ENCODE results near the gene ALMS1.
"Not testable (repeated sequence)": the region's sequence is repeated elsewhere in the genome, so short reads cannot be mapped to it uniquely, and the experiment has no call there.

Gene ALMS1

DNA sequence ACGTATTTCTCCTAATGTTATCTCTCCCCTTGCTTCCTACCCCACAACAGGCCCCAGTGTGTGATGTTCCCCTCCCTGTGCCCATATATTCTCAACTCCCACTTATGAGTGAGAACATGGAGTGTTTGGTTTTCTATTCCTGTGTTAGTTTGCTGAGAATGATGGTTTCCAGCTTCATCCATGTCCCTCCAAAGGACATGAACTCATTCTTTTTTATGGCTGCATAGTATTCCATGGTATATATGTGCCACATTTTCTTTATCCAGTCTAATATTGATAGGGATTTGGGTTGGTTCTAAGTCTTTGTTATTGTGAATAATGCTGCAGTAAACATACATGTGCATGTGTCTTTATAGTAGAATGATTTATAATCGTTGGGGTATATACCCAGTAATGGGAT is 119.2 kb downstream of the ALMS1 start:
- H3K79me2 ChIP-seq (ENCODE audit: control insufficient read depth, insufficient read depth, low read length, unreplicated experiment); H2AFZ ChIP-seq (ENCODE audit: low read length, unreplicated experiment); H3K27ac ChIP-seq (ENCODE audit: low read depth, low read length); H3K27me3 ChIP-seq (ENCODE audit: insufficient read depth, low read length); H3K36me3 ChIP-seq (ENCODE audit: insufficient read depth, low read length); H3K4me3 ChIP-seq (ENCODE audit: low read depth, low read length): not testable (repeated sequence)
- H3K4me1 ChIP-seq (ENCODE audit: control insufficient read depth, insufficient read depth, low read length, unreplicated experiment) = peaks cover 13% of the 10 kb centered on the region

DNA sequence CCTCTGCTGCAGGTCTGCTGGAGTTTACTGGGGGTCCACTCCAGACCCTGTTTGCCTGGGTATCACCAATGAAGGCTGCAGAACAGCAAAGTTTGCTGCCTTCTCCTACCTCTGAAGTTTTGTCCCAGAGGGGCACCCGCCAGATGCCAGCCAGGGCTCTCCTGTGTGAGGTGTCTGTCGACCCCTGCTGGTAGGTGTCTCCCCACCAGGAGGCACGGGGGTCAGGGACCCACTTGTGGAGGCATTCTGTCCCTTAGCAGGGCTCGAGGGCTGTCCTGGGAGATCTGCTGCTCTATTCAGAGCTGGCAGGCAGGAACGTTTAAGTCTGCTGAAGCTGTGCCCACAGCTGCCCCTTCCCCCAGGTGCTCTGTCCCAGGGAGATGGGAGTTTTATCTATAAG is 124.8 kb downstream of the ALMS1 start:
- not testable (repeated sequence) for H3K4me3 ChIP-seq (ENCODE audit: low read depth, low read length); H3K27me3 ChIP-seq (ENCODE audit: insufficient read depth, low read length); H3K4me1 ChIP-seq (ENCODE audit: control insufficient read depth, insufficient read depth, low read length, unreplicated experiment); H2AFZ ChIP-seq (ENCODE audit: low read length, unreplicated experiment); H3K36me3 ChIP-seq (ENCODE audit: insufficient read depth, low read length); H3K79me2 ChIP-seq (ENCODE audit: control insufficient read depth, insufficient read depth, low read length, unreplicated experiment); H3K27ac ChIP-seq (ENCODE audit: low read depth, low read length)

DNA sequence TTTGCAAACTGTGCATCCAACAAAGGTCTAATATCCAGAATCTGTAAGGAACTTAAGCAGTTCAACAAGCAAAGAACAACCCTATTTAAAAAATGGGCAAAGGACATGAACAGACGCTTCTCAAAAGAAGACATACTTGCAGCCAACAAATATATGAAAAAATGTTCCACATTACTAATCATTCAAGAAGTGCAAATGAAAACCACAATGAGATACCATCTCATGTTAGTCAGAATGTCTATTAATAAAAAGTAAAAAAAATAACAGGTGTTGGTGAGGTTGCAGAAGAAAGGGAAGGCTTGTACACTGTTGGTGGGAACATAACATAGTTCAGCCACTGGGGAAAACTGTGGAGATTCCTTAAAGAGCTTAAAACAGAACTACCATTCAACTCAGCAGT is 130.4 kb downstream of the ALMS1 start:
- no peaks in the 10 kb centered on the region for H3K27me3 ChIP-seq (ENCODE audit: insufficient read depth, low read length)
- H3K4me1 ChIP-seq (ENCODE audit: control insufficient read depth, insufficient read depth, low read length, unreplicated experiment) = no peaks in the 10 kb centered on the region
- H3K79me2 ChIP-seq (ENCODE audit: control insufficient read depth, insufficient read depth, low read length, unreplicated experiment) = no peaks in the 10 kb centered on the region
- no peak overlapping the region for H3K4me3 ChIP-seq (ENCODE audit: low read depth, low read length)
- no peak overlapping the region for H2AFZ ChIP-seq (ENCODE audit: low read length, unreplicated experiment)
- H3K27ac ChIP-seq (ENCODE audit: low read depth, low read length) = no peak overlapping the region
- peaks cover 17% of the 10 kb centered on the region for H3K36me3 ChIP-seq (ENCODE audit: insufficient read depth, low read length)

DNA sequence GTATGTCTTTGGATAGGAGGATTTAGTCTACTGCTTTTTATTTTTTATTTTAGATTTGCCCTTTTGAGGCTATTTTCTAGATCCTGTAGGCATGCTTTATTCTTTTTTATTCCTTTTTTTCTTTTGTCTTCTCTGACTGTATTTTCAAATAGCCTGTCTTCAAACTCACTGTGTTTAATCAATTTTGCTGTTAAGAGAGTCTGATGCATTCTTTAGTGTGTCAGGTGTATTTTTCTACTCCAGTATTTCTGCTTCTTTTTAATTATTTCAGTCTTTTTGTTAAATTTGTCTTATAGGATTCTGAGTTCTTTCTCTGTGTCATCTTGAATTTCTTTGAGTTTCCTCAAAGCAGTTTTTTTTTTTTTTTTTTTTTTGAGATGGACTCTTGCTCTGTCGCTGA is 143.1 kb downstream of the ALMS1 start:
- Histone ChIP-seq H3K27me3 (ENCODE audit: insufficient read depth, low read length) (no peaks in the 10 kb centered on the region), H2AFZ (ENCODE audit: low read length, unreplicated experiment) (no peak overlapping the region), H3K27ac (ENCODE audit: low read depth, low read length) (no peak overlapping the region), H3K36me3 (ENCODE audit: insufficient read depth, low read length) (peaks cover 11% of the 10 kb centered on the region; the same call in 1 of the 2 replicates), H3K4me1 (ENCODE audit: control insufficient read depth, insufficient read depth, low read length, unreplicated experiment) (no peaks in the 10 kb centered on the region), H3K4me3 (ENCODE audit: low read depth, low read length) (no peak overlapping the region), H3K79me2 (ENCODE audit: control insufficient read depth, insufficient read depth, low read length, unreplicated experiment) (no peaks in the 10 kb centered on the region)

DNA sequence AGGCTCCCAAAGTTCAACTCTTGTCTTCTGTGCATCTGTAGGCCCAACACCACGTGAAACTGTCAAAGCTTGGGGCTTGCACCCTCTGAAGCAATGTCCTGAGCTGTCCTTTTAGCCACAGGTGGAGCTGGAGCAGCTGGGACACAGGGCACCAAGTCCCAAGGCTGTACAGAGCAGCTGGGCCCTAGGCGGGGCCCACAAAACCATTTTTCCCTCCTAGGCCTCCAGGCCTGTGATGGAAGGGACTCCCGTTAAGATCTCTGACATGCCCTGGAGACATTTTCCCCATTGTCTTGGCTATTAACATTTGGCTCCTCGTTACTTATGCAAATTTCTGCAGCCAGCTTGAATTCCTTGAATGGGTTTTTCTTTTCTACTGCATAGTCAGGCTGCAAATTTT is 145.1 kb downstream of the ALMS1 start:
- H3K79me2 ChIP-seq (ENCODE audit: control insufficient read depth, insufficient read depth, low read length, unreplicated experiment); H3K4me1 ChIP-seq (ENCODE audit: control insufficient read depth, insufficient read depth, low read length, unreplicated experiment); H2AFZ ChIP-seq (ENCODE audit: low read length, unreplicated experiment); H3K4me3 ChIP-seq (ENCODE audit: low read depth, low read length); H3K27me3 ChIP-seq (ENCODE audit: insufficient read depth, low read length); H3K27ac ChIP-seq (ENCODE audit: low read depth, low read length); H3K36me3 ChIP-seq (ENCODE audit: insufficient read depth, low read length): not testable (repeated sequence)

DNA sequence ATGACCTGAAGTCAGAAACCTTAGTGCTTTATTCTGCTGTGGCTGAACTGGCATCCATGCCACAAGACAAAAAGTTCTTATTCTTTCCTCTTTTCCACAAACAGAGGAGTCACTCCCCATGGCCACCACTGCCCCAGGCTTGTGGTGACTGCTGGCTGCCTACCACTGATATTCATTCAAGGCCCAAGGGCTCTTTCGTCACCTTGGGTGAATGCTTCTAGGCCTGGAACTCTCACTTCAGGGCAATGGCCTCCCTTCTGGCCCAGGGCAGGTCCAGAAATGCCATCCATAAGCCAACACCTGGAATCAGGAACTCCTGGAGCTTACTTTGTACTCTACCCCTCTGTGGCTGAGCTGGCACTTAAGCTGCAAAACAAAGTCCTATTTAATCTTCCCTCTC is 146.7 kb downstream of the ALMS1 start:
- peaks cover 14% of the 10 kb centered on the region for H3K36me3 ChIP-seq (ENCODE audit: insufficient read depth, low read length)
- H3K4me1 ChIP-seq (ENCODE audit: control insufficient read depth, insufficient read depth, low read length, unreplicated experiment) = no peaks in the 10 kb centered on the region

DNA sequence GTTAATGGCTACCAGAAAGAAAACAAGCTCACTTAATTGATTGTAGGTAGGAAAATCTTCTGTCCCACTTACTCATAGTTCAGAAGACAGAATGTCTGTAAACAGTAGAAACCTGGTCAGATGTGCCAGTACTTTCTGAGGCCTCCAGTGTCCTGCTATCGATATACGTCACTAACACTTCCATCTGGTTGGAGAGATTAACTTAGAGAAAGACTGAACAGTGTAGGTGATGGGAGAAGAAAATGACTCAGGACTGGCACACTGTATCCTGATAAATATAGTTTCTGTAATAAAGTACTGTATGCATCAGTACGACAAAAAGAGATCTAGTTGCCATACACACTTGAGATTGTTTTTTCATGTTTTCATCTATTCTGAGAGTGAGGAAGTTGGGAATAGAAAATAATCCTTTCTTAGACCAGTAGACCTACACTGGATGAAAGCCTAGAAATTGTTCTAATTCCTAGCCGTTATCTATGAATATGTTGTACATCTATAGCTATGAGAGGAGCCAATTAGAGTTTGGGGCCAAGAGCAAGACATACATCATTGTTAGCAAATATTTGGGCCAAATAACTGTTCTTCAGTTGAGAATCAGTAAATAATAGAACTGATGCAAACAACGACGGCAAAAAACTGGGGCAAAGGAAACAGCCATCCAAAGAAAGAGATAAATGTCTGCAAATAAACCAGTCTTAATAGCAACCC is 150.7 kb downstream of the ALMS1 start:
- Histone ChIP-seq H3K79me2 (ENCODE audit: control insufficient read depth, insufficient read depth, low read length, unreplicated experiment) (no peaks in the 10 kb centered on the region), H3K36me3 (ENCODE audit: insufficient read depth, low read length) (peaks cover 20% of the 10 kb centered on the region), H3K4me3 (ENCODE audit: low read depth, low read length) (no peak overlapping the region), H3K4me1 (ENCODE audit: control insufficient read depth, insufficient read depth, low read length, unreplicated experiment) (no peaks in the 10 kb centered on the region), H2AFZ (ENCODE audit: low read length, unreplicated experiment) (no peak overlapping the region), H3K27ac (ENCODE audit: low read depth, low read length) (no peak overlapping the region), H3K27me3 (ENCODE audit: insufficient read depth, low read length) (no peaks in the 10 kb centered on the region)

More for the DNA sequence above, 146.7 kb downstream of the ALMS1 start:
- Histone ChIP-seq H3K27ac (ENCODE audit: low read depth, low read length) (no peak overlapping the region), H3K27me3 (ENCODE audit: insufficient read depth, low read length) (no peaks in the 10 kb centered on the region), H2AFZ (ENCODE audit: low read length, unreplicated experiment) (no peak overlapping the region), H3K4me3 (ENCODE audit: low read depth, low read length) (no peak overlapping the region), H3K79me2 (ENCODE audit: control insufficient read depth, insufficient read depth, low read length, unreplicated experiment) (no peaks in the 10 kb centered on the region)

DNA sequence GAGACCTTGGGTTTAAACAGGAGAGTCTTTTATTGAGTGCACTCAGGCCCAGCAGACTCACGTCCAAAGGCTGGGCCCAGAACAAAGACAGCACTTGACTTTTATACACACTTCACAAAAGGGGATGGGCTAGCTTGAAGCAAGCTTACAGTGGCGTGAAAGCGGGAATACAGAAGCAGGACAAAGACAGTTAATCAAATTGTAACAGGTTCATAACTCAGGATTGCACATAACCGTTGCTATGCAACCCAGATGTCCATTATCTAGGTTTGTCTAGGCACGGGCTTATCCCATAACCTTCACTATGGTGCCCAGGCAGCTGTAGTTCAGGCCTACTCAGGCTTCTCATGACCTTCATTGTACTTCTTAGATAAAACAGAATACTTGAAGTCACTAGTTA is 175.2 kb downstream of the ALMS1 start:
- H3K79me2 ChIP-seq (ENCODE audit: control insufficient read depth, insufficient read depth, low read length, unreplicated experiment); H3K27me3 ChIP-seq (ENCODE audit: insufficient read depth, low read length); H3K27ac ChIP-seq (ENCODE audit: low read depth, low read length); H3K4me1 ChIP-seq (ENCODE audit: control insufficient read depth, insufficient read depth, low read length, unreplicated experiment); H2AFZ ChIP-seq (ENCODE audit: low read length, unreplicated experiment); H3K4me3 ChIP-seq (ENCODE audit: low read depth, low read length); H3K36me3 ChIP-seq (ENCODE audit: insufficient read depth, low read length): not testable (repeated sequence)

DNA sequence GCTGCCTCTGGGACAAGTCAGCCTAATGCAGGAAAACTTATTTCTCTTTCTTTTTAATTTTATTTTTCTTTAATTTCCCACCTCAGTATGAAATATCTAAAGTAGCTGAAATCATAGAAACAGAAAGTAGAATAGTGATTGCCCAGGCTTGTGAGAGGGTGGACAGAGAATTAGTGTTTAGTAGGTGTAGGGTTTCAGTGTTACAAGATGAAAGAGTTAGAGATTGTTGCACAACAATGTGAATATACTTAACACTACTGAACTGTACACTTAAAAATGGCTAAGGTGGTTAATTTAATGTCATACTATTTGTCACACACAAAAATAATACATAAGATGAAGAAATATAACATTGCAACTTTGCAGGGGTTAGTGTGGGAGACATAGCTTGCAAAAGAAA is 175.8 kb downstream of the ALMS1 start:
- H2AFZ ChIP-seq (ENCODE audit: low read length, unreplicated experiment) = no peak overlapping the region
- no peak overlapping the region for H3K27ac ChIP-seq (ENCODE audit: low read depth, low read length)

DNA sequence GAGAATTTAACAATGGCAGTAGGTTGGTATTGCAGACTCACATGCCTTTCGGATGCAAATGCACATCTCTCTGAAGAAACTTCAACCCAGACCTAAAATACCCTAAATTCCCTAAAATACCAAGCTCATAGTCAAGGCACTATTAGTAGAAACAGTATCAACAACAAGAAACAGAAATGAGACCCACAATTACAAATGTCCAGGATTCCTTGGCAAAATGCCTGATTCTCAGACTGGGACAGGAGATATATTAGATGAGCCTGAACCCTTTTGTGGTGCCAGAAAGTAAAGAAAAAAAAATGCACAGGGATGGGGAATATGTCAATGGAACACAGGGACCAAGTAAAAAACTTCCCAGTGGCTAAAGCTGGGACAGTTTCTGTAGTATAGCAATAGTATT is 179.3 kb downstream of the ALMS1 start:
- Histone ChIP-seq H3K36me3 (ENCODE audit: insufficient read depth, low read length) (no peaks in the 10 kb centered on the region; the same call in 1 of the 2 replicates), H3K4me1 (ENCODE audit: control insufficient read depth, insufficient read depth, low read length, unreplicated experiment) (no peaks in the 10 kb centered on the region), H3K27me3 (ENCODE audit: insufficient read depth, low read length) (no peaks in the 10 kb centered on the region), H3K79me2 (ENCODE audit: control insufficient read depth, insufficient read depth, low read length, unreplicated experiment) (no peaks in the 10 kb centered on the region), H3K4me3 (ENCODE audit: low read depth, low read length) (no peak overlapping the region), H2AFZ (ENCODE audit: low read length, unreplicated experiment) (no peak overlapping the region), H3K27ac (ENCODE audit: low read depth, low read length) (no peak overlapping the region)

More for the DNA sequence above, 175.8 kb downstream of the ALMS1 start:
- no peaks in the 10 kb centered on the region for H3K4me1 ChIP-seq (ENCODE audit: control insufficient read depth, insufficient read depth, low read length, unreplicated experiment)
- no peaks in the 10 kb centered on the region; the same call in 1 of the 2 replicates for H3K36me3 ChIP-seq (ENCODE audit: insufficient read depth, low read length)
- no peak overlapping the region for H3K4me3 ChIP-seq (ENCODE audit: low read depth, low read length)
- no peaks in the 10 kb centered on the region for H3K79me2 ChIP-seq (ENCODE audit: control insufficient read depth, insufficient read depth, low read length, unreplicated experiment)
- H3K27me3 ChIP-seq (ENCODE audit: insufficient read depth, low read length) = no peaks in the 10 kb centered on the region

DNA sequence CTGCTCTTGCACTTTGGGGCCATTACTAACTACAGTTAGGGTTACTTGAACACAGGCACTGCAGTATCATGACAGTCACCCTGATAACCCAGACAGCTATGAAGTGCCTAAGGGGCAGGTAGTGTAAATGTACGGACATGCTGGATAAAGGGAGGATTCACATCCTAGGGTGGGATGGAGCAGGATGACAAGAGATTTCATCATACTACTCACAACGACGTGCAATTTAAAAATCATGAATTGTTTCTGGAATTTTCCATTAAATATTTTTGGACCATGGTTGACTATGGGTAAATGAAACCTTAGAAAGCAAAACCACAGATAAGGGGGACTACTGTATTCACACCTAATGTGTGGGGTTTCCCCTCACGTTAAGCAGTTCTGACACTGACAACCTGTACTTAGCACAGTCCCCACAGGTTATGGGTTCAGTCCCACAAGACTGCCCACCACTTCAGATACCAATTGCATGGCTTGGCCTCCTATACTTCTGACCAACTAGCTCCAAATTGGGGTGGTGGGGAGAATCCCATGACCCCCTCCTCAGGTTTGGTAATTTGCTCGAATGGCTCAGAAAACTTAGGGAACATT is 180.7 kb downstream of the ALMS1 start:
- H3K4me1 ChIP-seq (ENCODE audit: control insufficient read depth, insufficient read depth, low read length, unreplicated experiment) = no peaks in the 10 kb centered on the region
- H3K27me3 ChIP-seq (ENCODE audit: insufficient read depth, low read length) = no peaks in the 10 kb centered on the region
- no peak overlapping the region for H3K4me3 ChIP-seq (ENCODE audit: low read depth, low read length)
- no peaks in the 10 kb centered on the region for H3K36me3 ChIP-seq (ENCODE audit: insufficient read depth, low read length)
- no peaks in the 10 kb centered on the region for H3K79me2 ChIP-seq (ENCODE audit: control insufficient read depth, insufficient read depth, low read length, unreplicated experiment)
- no peak overlapping the region for H2AFZ ChIP-seq (ENCODE audit: low read length, unreplicated experiment)
- no peak overlapping the region for H3K27ac ChIP-seq (ENCODE audit: low read depth, low read length)

Data from ACC112 (cell line).